CD4-positive, alpha-beta T cell treated with Interferon alpha-2 for 1 hour (primary cell): Measurements from ENCODE around the gene CD300LD.
"Not testable (repeated sequence)": the region's sequence is repeated elsewhere in the genome, so short reads cannot be mapped to it uniquely, and the experiment has no call there.

Experiments
- DNase-seq, 2 donors: peaks; one replicate each; pipeline ENCODE4 v3.0.0-alpha.2; 2020 to 2022

CD300LD gene

GRCh38 chr17:74592087-74592990 lies at the start of gene CD300LD:
CD300LD (minus strand) TSS chr17:74592283; CDS start chr17:74592202, 81 bp downstream.
- DNase-seq, result no peak

DNA sequence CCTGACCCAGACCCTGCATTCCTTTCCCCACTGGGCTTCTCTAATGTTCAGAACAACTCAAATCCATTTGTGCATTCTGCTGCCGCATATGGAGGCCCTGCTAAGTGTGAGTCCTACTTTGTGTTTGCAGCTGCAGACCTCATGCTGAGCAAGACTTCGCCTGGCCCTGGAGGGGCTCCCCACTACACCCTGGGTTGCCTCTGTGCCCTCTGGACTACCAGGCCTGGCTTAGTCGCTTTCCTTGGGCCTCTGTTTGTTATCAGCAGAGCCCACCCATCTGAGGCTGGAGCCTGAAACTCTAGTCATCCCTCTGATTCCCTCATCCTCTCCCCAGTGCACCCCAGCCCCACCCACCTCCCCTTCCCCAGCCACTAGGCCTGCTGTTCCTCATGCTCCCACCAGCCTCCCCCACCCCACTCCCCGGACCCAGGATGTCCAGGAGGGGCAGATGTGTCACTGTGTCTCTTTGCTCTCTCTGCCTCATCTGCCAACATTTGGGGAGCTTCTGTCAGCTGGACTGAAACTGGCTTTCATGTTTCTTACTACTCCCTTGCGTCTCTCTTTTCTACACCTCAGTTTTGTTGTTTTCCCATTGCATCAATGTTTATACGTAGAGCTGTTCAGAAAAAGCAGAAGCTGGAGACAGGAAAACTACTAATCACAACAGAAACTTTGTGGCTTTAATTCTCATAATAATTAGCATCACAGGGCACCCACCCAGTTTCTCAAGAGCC lies 49.3 kb upstream of the CD300LD start:
- DNase-seq, result peak; percentile 10 to 38

DNA sequence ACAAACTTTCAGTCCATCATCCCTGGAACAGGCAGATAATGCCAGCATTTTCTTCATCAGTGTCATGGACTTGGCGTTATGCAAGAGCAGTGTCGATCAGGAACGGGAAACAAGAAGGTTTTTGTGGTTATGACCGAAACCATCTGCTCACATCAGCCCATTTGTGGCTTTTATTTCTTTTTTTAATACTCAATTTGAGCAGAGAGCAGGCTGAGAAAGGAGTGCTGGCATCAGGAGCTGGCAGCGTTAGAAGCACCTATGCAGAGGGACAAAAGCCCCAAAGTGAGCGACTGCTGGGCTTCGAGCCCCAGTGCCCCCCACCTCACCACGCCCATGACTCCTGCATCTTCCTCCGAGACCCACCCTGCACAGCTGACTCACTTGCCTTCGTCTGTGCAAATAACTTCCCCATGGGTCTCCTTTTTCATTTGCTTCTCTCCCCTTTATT lies 47.6 kb upstream of the CD300LD start:
- DNase-seq, result peak; percentile 19 to 60

- no peak for DNase-seq
Observed at GRCh38 chr17:74637926-74638325, 45.8 kb upstream of the CD300LD start.

DNA sequence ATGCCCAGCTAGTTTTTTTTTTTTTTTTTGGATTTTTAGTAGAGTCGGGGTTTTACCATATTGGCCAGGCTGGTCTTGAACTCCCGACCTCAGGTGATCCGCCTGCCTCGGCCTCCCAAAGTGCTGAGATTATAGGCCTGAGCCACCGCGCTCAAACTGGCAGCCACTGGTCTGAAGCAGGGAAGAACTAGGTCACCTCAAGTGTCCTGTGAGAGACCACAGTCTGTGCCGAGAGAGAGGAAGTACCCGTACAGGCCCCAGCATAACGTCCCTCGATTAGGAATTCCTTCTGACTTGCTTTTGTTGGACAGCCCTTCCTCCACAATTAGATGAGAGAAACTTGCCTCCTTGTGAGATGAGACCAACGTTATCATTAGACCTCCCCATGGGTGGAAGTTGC lies 45.2 kb upstream of the CD300LD start:
- DNase-seq, result no peak

DNA sequence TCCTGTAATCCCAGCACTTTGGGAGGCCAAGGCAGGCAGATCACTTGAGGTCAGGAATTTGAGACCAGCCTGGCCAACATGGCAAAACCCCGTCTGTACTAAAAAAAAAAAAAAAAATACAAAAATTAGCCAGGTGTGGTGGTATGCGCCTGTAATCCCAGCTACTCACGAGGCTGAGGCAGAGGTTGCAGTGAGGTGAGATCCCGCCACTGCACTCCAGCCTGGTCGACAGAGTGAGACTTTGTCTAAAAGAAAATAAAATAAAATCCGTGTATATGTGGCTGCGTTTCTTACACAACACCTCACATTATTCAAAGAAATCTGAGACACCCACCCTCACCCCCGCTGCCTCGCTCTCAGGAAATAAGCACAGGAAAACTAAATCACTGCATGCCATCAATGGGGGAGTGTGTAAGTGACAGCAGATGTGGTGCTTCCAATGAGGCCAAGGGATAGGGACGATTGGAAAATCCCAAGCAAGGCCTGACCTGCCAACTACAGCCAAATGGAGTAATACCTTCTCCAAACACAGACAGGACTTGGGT lies 44.5 kb upstream of the CD300LD start:
- DNase-seq, result not testable (repeated sequence)

GRCh38 chr17:74635418-74635817 lies 43.3 kb upstream of the CD300LD start:
- no peak for DNase-seq

DNA sequence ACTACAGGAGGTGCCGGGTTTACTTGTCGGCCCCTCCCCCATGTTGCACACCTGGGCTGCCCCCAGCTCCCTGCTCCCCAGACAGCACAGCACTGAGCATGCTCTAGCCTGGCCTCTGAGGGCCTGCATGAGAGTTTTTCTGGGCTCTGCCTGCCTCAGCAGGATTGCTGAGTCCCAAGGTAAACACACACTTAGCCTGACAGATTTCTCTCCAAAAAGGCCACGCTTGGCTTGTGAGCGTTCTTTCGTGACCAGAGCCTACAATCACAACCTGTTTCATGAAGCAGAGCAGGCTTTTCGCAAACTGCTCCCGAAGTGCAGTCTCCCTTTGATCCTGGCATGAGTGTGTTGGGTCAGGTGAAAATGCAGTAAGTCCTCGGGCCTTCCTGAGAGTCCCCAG lies 41.2 kb upstream of the CD300LD start:
- DNase-seq, result no peak

DNA sequence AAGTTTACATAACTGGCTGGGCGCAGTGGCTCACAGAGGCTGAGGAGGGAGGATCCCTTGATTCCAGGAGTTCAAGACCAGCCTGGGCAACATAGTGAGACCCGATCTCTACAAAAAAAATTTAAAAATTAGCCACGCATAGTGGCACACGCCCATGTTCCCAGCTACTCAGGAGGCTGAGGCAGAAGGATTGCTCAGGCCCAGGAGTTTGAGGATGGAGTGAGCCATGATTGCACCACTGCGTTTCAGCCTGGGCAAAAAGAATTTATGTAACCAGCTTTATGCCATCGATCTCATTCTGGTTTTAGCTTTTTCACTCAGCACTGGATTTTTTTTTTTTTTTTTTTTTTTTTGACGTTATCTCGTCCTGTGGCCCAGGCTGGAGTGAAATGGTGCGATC lies 40.5 kb upstream of the CD300LD start:
- peak in 1 of 2 donors; percentile 57 for DNase-seq

- DNase-seq, result peak; percentile 24 to 55
Observed at GRCh38 chr17:74631468-74632450, 39.7 kb upstream of the CD300LD start.

GRCh38 chr17:74630251-74630650 lies 38.2 kb upstream of the CD300LD start:
- not testable (repeated sequence) for DNase-seq

DNA sequence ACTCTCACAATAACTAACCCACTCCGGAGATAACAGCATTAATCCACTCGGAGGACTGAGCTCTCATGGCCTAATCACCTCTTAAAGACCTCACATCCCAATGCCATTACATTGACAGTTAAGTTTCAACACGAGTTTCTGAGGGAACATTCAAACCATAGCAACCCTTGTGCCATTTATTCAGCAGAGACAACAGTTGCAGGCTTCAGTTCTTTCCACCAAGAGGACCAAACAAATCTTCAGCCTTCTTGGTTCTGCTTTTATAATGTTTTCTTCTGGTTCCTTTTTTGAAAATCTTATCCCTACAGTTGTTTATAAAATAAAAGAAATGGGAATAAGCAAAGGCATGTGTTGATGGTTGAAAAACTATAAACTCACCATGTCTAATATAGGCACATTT lies 33.6 kb upstream of the CD300LD start:
- no peak for DNase-seq

DNA sequence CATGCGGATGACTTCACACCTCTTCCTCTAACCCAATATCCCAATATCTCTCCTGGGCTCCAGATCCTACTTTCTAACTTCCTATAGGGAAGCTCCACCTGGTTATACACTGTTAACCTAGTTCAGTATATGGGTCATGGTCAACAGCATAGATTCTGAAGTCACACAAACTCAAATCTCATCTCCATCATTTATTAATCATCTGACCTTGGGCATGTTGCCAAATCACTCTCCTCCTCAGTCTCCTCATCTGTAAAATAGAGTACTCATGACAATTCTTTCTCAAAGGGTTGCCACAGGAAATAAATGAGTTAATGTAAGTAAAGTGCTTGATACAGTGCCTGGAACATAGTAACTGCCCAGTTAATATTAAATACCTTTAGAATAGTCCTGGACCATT lies 32.0 kb upstream of the CD300LD start:
- no peak for DNase-seq

DNA sequence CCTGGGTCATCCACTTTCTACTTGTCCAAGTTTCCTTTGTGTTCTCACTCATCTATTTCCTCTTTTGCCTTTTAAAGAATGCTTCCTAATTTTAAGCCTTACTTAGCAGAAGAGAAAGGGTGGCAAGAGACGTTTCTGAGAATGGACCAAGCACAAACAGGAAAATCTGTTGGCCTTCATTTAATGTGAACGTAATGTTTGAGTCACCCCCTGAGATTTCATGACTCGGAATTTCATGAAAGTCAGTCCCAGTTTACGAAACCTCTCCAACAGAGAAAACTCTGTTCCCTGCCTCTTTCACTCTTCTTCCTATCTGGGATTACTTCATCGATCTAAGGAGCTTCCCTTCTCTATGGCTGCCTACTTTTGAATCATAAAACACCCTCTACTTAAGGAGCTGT lies 31.6 kb upstream of the CD300LD start, which contains the start of gene CD300E:
TSS of gene CD300E (minus strand) at position 46 of the 401 bp plus-strand sequence. CDS start 117 bp downstream, outside the sequence.
- DNase-seq, result peak in 1 of 2 donors; percentile 40

DNA sequence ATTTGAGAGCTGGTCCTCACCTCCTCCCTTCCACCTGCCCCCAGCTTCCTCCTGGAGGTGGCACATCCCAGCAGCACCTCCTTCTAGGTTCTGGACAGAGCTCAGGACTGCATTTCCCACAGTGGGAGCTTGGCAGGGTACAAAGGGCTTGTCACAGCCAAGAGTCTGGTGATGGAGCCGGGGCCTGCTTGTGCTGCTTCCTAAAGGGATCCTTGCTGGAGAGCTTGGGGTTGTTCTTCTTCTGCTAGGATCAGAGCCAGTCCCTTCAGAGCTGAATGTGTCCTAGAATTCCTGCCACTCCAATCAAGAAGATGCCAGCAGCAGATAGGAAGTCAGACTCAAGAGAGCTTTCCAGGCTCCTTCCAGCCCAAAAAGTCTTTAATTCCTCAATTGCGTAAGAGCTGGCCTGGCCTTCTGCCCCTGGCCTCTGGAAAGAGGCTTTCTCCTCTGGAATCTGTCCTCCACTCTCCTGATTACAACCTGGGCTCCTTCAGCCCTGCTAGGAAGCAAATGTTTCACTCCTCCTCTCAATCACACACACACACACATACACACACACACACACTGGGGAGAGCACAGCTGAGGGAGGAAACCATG lies 27.1 kb upstream of the CD300LD start:
- DNase-seq, result no peak

DNA sequence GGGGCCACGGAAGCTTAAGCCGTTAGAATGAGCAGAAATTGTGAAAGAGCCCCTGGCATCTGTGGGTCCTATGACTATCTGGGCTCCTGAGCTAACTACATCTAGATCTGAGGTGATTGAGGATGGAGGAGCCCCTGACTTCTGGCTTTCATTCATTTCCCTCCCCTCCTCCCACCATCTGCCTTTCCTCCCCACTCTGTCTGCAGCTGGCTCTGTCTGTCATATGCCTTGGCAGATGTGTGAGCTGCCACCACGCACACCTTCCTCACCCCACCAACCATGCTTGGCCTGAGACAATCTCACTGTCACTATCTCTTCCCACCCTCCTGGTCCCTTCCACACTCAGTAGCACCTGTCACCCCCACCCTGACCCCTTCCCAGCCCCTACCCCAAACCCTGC lies 26.4 kb upstream of the CD300LD start:
- DNase-seq, result no peak

- no peak for DNase-seq
Observed at GRCh38 chr17:74616696-74617095, 24.6 kb upstream of the CD300LD start.

GRCh38 chr17:74612046-74612445 lies 20.0 kb upstream of the CD300LD start:
- DNase-seq, result no peak

- DNase-seq, result no peak
Observed at GRCh38 chr17:74610108-74610507, 18.0 kb upstream of the CD300LD start.

GRCh38 chr17:74608511-74608910 lies 16.4 kb upstream of the CD300LD start:
- no peak for DNase-seq

DNA sequence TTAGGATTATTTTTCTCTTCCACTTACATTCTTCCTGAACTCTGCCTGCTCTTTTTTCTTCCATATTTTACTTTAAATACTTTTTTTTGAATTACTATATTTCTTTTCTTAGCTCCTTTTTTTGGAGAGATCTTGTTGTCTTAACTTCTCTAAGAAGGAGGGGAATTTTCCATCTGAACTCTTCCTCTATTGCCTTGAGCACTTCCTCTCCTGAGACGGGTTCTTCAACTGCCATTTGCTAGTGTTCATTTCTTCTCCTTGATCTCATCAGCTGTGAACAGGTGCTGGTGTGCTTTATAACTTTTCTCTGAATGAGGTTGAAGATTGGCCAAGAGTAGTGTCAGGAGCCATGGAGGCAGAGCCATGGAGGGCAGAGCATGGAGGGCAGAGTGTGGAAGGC lies 15.1 kb upstream of the CD300LD start:
- no peak for DNase-seq

GRCh38 chr17:74606050-74606449 lies 14.0 kb upstream of the CD300LD start:
- DNase-seq, result no peak
